Body of pancreas (tissue), 4 donors: ENCODE results near the gene COX4I1. TPM values are rescaled to one million over a fixed set of nuclear protein-coding genes. Genes with fewer than 3 reads are reported as not detected.
A peak's percentile ranks its signal among the peaks of the same experiment; 100 is the strongest.

ENCODE experiments used
- ATAC-seq: fragments of 150-250 bp; one replicate; pipeline ENCODE4 v1.9.1; 2016
- DNase-seq, 4 donors: peaks; one replicate each; pipeline ENCODE4 v3.0.0-alpha.2; 2019
- H3K27ac ChIP-seq, 4 donors: fragments of 200-600 bp; sonication (generic); 1 replicate in 3 of 4; 2 replicates in 1 of 4; pipeline versions ENCODE4 v1.5.1 to v1.6.1; 2016 to 2019; ENCODE audit warnings: mild to moderate bottlenecking in 1 of 4, mixed read lengths in 1 of 4, moderate library complexity in 1 of 4
- H3K27me3 ChIP-seq, 2 donors: fragments of 200-600 bp; sonication (generic); one replicate each; pipeline ENCODE4 v1.6.0; 2016; ENCODE audit warnings: mild to moderate bottlenecking in 1 of 2
- H3K36me3 ChIP-seq, 2 donors: fragments of 200-600 bp; sonication (generic); replicated peaks in 1 of 2; 2 replicates each; pipeline ENCODE4 v1.5.1; 2016; ENCODE audit warnings: low read depth in 2 of 2; ENCODE audit not compliant: insufficient read depth in 1 of 2
- H3K4me1 ChIP-seq: fragments of 200-600 bp; sonication (generic); one replicate; pipeline ENCODE4 v1.6.0; 2016
- H3K4me3 ChIP-seq, 2 donors: fragments of 200-600 bp; sonication (generic); 1 replicate in 1 of 2; 2 replicates in 1 of 2; pipeline ENCODE4 v1.5.1; 2016 to 2019
- H3K9me3 ChIP-seq, 3 donors: fragments of 200-600 bp; sonication (generic); 1 replicate in 2 of 3; 2 replicates in 1 of 3; pipeline ENCODE4 v1.5.1; 2016
- CTCF ChIP-seq, 7 experiments: fragments of 450-650 bp in 4 of 7; fragments of 200-600 bp in 3 of 7; sonication (generic) in 3 of 7; IDR thresholded peaks; one replicate each; pipeline ENCODE4 v1.5.1; 2016 to 2019; ENCODE audit warnings: antibody characterized with exemption in 7 of 7
- POLR2A ChIP-seq, 3 donors: fragments of 450-650 bp; IDR thresholded peaks; one replicate each; pipeline ENCODE4 v1.6.1; 2016; ENCODE audit warnings: antibody characterized with exemption in 3 of 3, mild to moderate bottlenecking in 2 of 3
- WGBS, 2 donors: methylation state at CpG; one replicate each; pipeline ENCODE4 v1.1.5; 2017; 5-methylcytosine and 5-hydroxymethylcytosine counted together
- intact Hi-C: fragments of 100-400 bp; cut with DNase I; formaldehyde crosslinking; loops from one replicate; pipeline ENCODE4 v1.15.1; 2023
- total RNA-seq, 2 donors: library from RNA; depleted of rRNA; stranded (reverse); fragments of >200 nt; gene quantifications; one replicate each; pipeline ENCODE4 v1.1.0, GENCODE V29; 2016

COX4I1 gene
- total RNA-seq, 2 donors from 2014 or later: 259 to 291 TPM

GRCh38 chr16:85809645-85810044 is 10.2 kb downstream of the COX4I1 start:
- Histone ChIP-seq H3K4me1 (peaks cover 13% of the 10 kb centered on the region), H3K9me3 (no peaks in the 10 kb centered on the region), H3K4me3 (no peak overlapping the region), H3K36me3 (peaks cover 10 to 18% of the 10 kb centered on the region in 2 donors), H3K27ac (peak overlapping the region in 2 of 4 donors; percentile 22 to 56), H3K27me3 (no peaks in the 10 kb centered on the region)
- no peak for TF ChIP-seq POLR2A (IDR thresholded peaks at IDR 0.05)
- TF ChIP-seq CTCF (IDR thresholded peaks at IDR 0.05): no peak
- 64 to 70% methylated on average over 6 to 10 of the region's 10 CpGs for WGBS, 2 donors
- ATAC-seq (no peak), DNase-seq (no peak)
- intact Hi-C loops: no loop called here

GRCh38 chr16:85810097-85810741 is 10.7 kb downstream of the COX4I1 start:
- ATAC-seq (peak; percentile 78), DNase-seq (peak; percentile 65 to 82 (median 77))
- intact Hi-C loops: no loop called here
- TF ChIP-seq CTCF (IDR thresholded peaks at IDR 0.05) (no peak), POLR2A (IDR thresholded peaks at IDR 0.05) (no peak)
- peaks cover 10 to 12% of the 10 kb centered on the region in 2 donors for H3K36me3 ChIP-seq
- 38 to 47% methylated on average over 12 to 13 of the region's 13 CpGs for WGBS, 2 donors
- H3K4me3 ChIP-seq: no peak overlapping the region
- H3K9me3 ChIP-seq: no peaks in the 10 kb centered on the region
- peak overlapping the region in 3 of 4 donors; percentile 22 to 56 (median 32) for H3K27ac ChIP-seq
- peaks cover 13% of the 10 kb centered on the region for H3K4me1 ChIP-seq
- H3K27me3 ChIP-seq: no peaks in the 10 kb centered on the region

GRCh38 chr16:85810742-85811115 is 11.2 kb downstream of the COX4I1 start:
- TF ChIP-seq POLR2A (IDR thresholded peaks at IDR 0.05): no peak
- TF ChIP-seq CTCF (IDR thresholded peaks at IDR 0.05): no peak
- no peaks in the 10 kb centered on the region for H3K27me3 ChIP-seq
- peaks cover 7 to 10% of the 10 kb centered on the region in 2 donors for H3K36me3 ChIP-seq
- H3K4me1 ChIP-seq: peaks cover 13% of the 10 kb centered on the region
- intact Hi-C loops: no loop called here
- H3K9me3 ChIP-seq: no peaks in the 10 kb centered on the region
- DNase-seq (no peak), ATAC-seq (no peak)
- H3K27ac ChIP-seq: peak overlapping the region in 3 of 4 donors; percentile 22 to 56 (median 32)
- 90 to 93% methylated on average over 7 of the region's 7 CpGs for WGBS, 2 donors
- no peak overlapping the region for H3K4me3 ChIP-seq

- no peaks in the 10 kb centered on the region for H3K27me3 ChIP-seq
- no peak overlapping the region for H3K27ac ChIP-seq
- 65 to 77% methylated on average over 35 to 37 of the region's 37 CpGs for WGBS, 2 donors
- no peaks in the 10 kb centered on the region for H3K9me3 ChIP-seq
- intact Hi-C loops: no loop called here
- no peaks in the 10 kb centered on the region for H3K36me3 ChIP-seq
- DNase-seq (no peak), ATAC-seq (no peak)
- peaks cover 13% of the 10 kb centered on the region for H3K4me1 ChIP-seq
- no peak overlapping the region for H3K4me3 ChIP-seq
- TF ChIP-seq CTCF (IDR thresholded peaks at IDR 0.05): no peak
- no peak for TF ChIP-seq POLR2A (IDR thresholded peaks at IDR 0.05)
These were observed 12.7 kb downstream of the COX4I1 start for GRCh38 chr16:85812031-85812807.
